IPS-15b (cell line): ENCODE results near the gene DDIT4L.
"Not testable (repeated sequence)": the region's sequence is repeated elsewhere in the genome, so short reads cannot be mapped to it uniquely, and the experiment has no call there.

Source experiments
- H3K27me3 ChIP-seq: one replicate; pipeline ENCODE4 v1.6.1; 2013; ENCODE audit warnings: low read length; ENCODE audit not compliant: control insufficient read depth, insufficient read depth
- H3K36me3 ChIP-seq: one replicate; pipeline ENCODE4 v1.6.1; 2013; ENCODE audit warnings: low read length; ENCODE audit not compliant: control insufficient read depth, insufficient read depth
- H3K4me1 ChIP-seq: one replicate; pipeline ENCODE4 v1.6.1; 2013; ENCODE audit warnings: mild to moderate bottlenecking, low read length; ENCODE audit not compliant: control insufficient read depth, insufficient read depth
- H3K4me3 ChIP-seq: one replicate; pipeline ENCODE4 v1.5.1; 2013; ENCODE audit warnings: low read depth, low read length
- H3K9ac ChIP-seq: one replicate; pipeline ENCODE4 v1.6.1; 2013; ENCODE audit warnings: low read depth, mild to moderate bottlenecking, low read length
- H3K9me3 ChIP-seq: one replicate; pipeline ENCODE4 v1.6.1; 2013; ENCODE audit warnings: mild to moderate bottlenecking, low read length; ENCODE audit not compliant: control insufficient read depth, insufficient read depth

Gene DDIT4L

GRCh38 chr4:100164808-100165760, 25.2 kb downstream of the DDIT4L start:
- no peaks in the 10 kb centered on the region for H3K27me3 ChIP-seq
- H3K9me3 ChIP-seq: no peaks in the 10 kb centered on the region
- H3K4me3 ChIP-seq: no peak overlapping the region
- no peak overlapping the region for H3K9ac ChIP-seq
- no peaks in the 10 kb centered on the region for H3K4me1 ChIP-seq
- H3K36me3 ChIP-seq: no peaks in the 10 kb centered on the region

GRCh38 chr4:100162027-100162685, 28.1 kb downstream of the DDIT4L start:
- Histone ChIP-seq H3K27me3 (no peaks in the 10 kb centered on the region), H3K9ac (no peak overlapping the region), H3K36me3 (no peaks in the 10 kb centered on the region), H3K9me3 (no peaks in the 10 kb centered on the region), H3K4me3 (no peak overlapping the region), H3K4me1 (no peaks in the 10 kb centered on the region)

- no peaks in the 10 kb centered on the region for H3K36me3 ChIP-seq
- no peaks in the 10 kb centered on the region for H3K4me1 ChIP-seq
- no peaks in the 10 kb centered on the region for H3K27me3 ChIP-seq
- H3K4me3 ChIP-seq: no peak overlapping the region
- no peak overlapping the region for H3K9ac ChIP-seq
- H3K9me3 ChIP-seq: no peaks in the 10 kb centered on the region
Measured at GRCh38 chr4:100149190-100149589, 41.1 kb downstream of the DDIT4L start.

GRCh38 chr4:100147684-100148083, 42.6 kb downstream of the DDIT4L start:
- Histone ChIP-seq H3K9me3 (no peaks in the 10 kb centered on the region), H3K9ac (no peak overlapping the region), H3K4me1 (no peaks in the 10 kb centered on the region), H3K36me3 (no peaks in the 10 kb centered on the region), H3K4me3 (no peak overlapping the region), H3K27me3 (no peaks in the 10 kb centered on the region)

- Histone ChIP-seq H3K27me3 (no peaks in the 10 kb centered on the region), H3K4me1 (no peaks in the 10 kb centered on the region), H3K36me3 (no peaks in the 10 kb centered on the region), H3K9me3 (no peaks in the 10 kb centered on the region), H3K9ac (no peak overlapping the region), H3K4me3 (no peak overlapping the region)
Measured at GRCh38 chr4:100147198-100147597, 43.1 kb downstream of the DDIT4L start.

DNA sequence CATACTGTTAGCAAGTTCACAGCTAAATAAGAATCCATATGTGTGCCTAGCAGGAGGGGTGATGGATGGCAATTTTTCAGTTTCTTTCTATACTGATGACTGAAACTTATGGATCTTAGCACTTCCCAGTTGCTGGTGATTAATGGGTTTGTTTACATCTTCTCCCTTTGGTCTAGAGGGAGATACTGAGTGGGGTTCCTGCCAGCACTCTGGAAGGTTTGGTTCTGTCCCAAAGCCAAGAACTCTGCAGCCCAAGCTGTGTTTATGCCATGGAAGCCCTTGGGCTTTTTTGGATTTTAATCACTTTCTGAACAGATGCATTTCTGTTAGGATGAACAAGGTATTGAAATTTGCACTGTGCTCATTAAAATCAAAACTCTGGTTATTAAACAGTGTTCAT, 43.5 kb downstream of the DDIT4L start:
- Histone ChIP-seq H3K36me3 (no peaks in the 10 kb centered on the region), H3K4me1 (no peaks in the 10 kb centered on the region), H3K9ac (no peak overlapping the region), H3K9me3 (no peaks in the 10 kb centered on the region), H3K27me3 (no peaks in the 10 kb centered on the region), H3K4me3 (no peak overlapping the region)

- H3K4me1 ChIP-seq, H3K27me3 ChIP-seq, H3K9me3 ChIP-seq, H3K4me3 ChIP-seq, H3K36me3 ChIP-seq, H3K9ac ChIP-seq: not testable (repeated sequence)
Measured at GRCh38 chr4:100137320-100137719, 52.9 kb downstream of the DDIT4L start.
